Keratinocyte (primary cell): ENCODE data around the gene PLEKHN1. TPM values are rescaled to one million over a fixed set of nuclear protein-coding genes. Genes with fewer than 3 reads are reported as not detected.

Experiments
- DNase-seq: peaks from one replicate; pipeline ENCODE4 v3.0.0-alpha.2; 2011; ENCODE audit warnings: low read depth, missing footprints, low spot score
- FAIRE-seq: peaks from 2 replicates; lab custom pipeline; 2011; peaks lifted over from hg19 to GRCh38; lab: Jason Lieb, UNC
- H2AFZ ChIP-seq: 2 replicates; pipeline ENCODE4 v1.6.0; 2012; ENCODE audit warnings: low read length, control low read depth, inconsistent platforms; ENCODE audit not compliant: control insufficient read depth
- H3K27ac ChIP-seq: 2 replicates; pipeline ENCODE4 v1.5.1; 2011; ENCODE audit warnings: low read length; ENCODE audit not compliant: control insufficient read depth, insufficient read depth
- H3K27me3 ChIP-seq: 3 replicates; pipeline ENCODE4 v1.6.0; 2011; ENCODE audit warnings: low read length; ENCODE audit not compliant: control insufficient read depth, insufficient read depth; ENCODE audit errors: extremely low read depth
- H3K36me3 ChIP-seq, 2 experiments: 2 replicates in 1 of 2; 3 replicates in 1 of 2; pipeline ENCODE4 v1.5.1; 2011; ENCODE audit warnings: low read length in 2 of 2, mild to moderate bottlenecking in 1 of 2; ENCODE audit not compliant: control insufficient read depth in 2 of 2, insufficient read depth in 2 of 2; ENCODE audit errors: extremely low read depth in 1 of 2
- H3K4me1 ChIP-seq: 3 replicates; pipeline ENCODE4 v1.5.1; 2011; ENCODE audit warnings: low read length; ENCODE audit not compliant: control insufficient read depth, insufficient read depth; ENCODE audit errors: extremely low read depth
- H3K4me2 ChIP-seq: 3 replicates; pipeline ENCODE4 v1.6.0; 2011; ENCODE audit warnings: low read depth, low read length; ENCODE audit not compliant: control insufficient read depth, insufficient read depth; ENCODE audit errors: extremely low read depth
- H3K4me3 ChIP-seq, 3 experiments: fragments of 200-600 bp in 1 of 3; sonication (generic) in 1 of 3; 2 replicates in 2 of 3; 3 replicates in 1 of 3; pipeline ENCODE4 v1.5.1; 2011 to 2016; ENCODE audit warnings: low read length in 3 of 3, mild to moderate bottlenecking in 3 of 3, control low read depth in 2 of 3, inconsistent platforms in 1 of 3, low read depth in 1 of 3, mixed read lengths in 1 of 3, mixed run types in 1 of 3, moderate library complexity in 1 of 3; ENCODE audit not compliant: control insufficient read depth in 2 of 3, insufficient read depth in 2 of 3; ENCODE audit errors: extremely low read depth in 1 of 3
- H3K79me2 ChIP-seq: 2 replicates; pipeline ENCODE4 v1.6.0; 2012; ENCODE audit warnings: low read length; ENCODE audit not compliant: control insufficient read depth, insufficient read depth
- H3K9ac ChIP-seq: 3 replicates; pipeline ENCODE4 v1.6.0; 2011; ENCODE audit warnings: low read length; ENCODE audit not compliant: control insufficient read depth, insufficient read depth; ENCODE audit errors: extremely low read depth
- H3K9me1 ChIP-seq: 3 replicates; pipeline ENCODE4 v1.6.0; 2011; ENCODE audit warnings: low read length; ENCODE audit not compliant: control insufficient read depth, insufficient read depth; ENCODE audit errors: extremely low read depth
- H3K9me3 ChIP-seq: 2 replicates; pipeline ENCODE4 v1.5.1; 2012; ENCODE audit warnings: low read depth, low read length; ENCODE audit not compliant: control insufficient read depth
- H4K20me1 ChIP-seq: 3 replicates; pipeline ENCODE4 v1.6.0; 2011; ENCODE audit warnings: low read length; ENCODE audit not compliant: control insufficient read depth, insufficient read depth; ENCODE audit errors: extremely low read depth
- EZH2 ChIP-seq: IDR thresholded peaks from one replicate; pipeline ENCODE4 v1.6.1; 2012; ENCODE audit warnings: inconsistent platforms, mild to moderate bottlenecking, low read length, moderate library complexity
- dilution Hi-C: fragments of 300-500 bp; cut with MboI; formaldehyde crosslinking; loops from one replicate; pipeline ENCODE4 v1.7.0; 2020; ENCODE audit warnings: low sequenced_read_pairs; ENCODE audit not compliant: extremely low pct_ligation_motif_present
- polyA plus RNA-seq, 5 experiments: library from polyadenylated mRNA; depleted of rRNA in 3 of 5; stranded (reverse) in 3 of 5; stranded (forward) in 1 of 5; unstranded in 1 of 5; fragments of >200 nt; gene quantifications; 1 replicate in 1 of 5; 2 replicates in 3 of 5; 3 replicates in 1 of 5; pipeline versions ENCODE4 v1.2.1 to v1.2.3, GENCODE V29; 2011 to 2012; ENCODE audit warnings: missing spikeins in 2 of 5, low read depth in 1 of 5, low replicate concordance in 1 of 5
- TF ChIP-seq, protein P1 (sequence below), 3 experiments: IDR thresholded peaks in 1 of 3; conservative IDR thresholded peaks in 1 of 3; optimal IDR thresholded peaks in 1 of 3; 2 replicates in 2 of 3; 3 replicates in 1 of 3; pipeline versions ENCODE3 to v1.5.1; 2011; ENCODE audit warnings: low read length in 3 of 3, mild to moderate bottlenecking in 3 of 3, moderate library complexity in 2 of 3, control low read depth in 1 of 3, inconsistent platforms in 1 of 3; ENCODE audit not compliant: insufficient read depth in 2 of 3; ENCODE audit errors: extremely low read depth in 1 of 3

Gene PLEKHN1
- polyA plus RNA-seq, 1 donor (not counting 4 experiments of a cell fraction or from before 2014, with no cell fraction given) = 2.5 TPM

DNA sequence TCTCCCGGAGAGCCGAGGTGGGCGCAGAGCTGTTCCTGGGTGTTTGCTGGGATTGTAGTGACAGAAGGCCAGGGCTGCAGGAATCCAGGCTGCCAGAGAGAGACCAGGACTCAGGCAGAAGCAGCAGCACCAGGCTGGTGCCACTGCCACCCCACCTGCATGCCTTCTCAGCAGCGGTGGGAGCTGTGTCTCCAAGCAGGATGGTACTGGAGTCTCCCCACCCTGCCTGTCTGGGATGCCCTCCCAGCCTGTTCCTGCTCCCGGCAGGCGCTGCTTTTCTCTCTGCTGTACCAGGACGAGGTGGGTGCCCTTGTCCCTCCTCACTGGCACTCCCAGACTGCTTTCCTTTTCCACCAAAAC lies 38.1 kb downstream of the PLEKHN1 start:
- dilution Hi-C loops = no loop called here
- H3K9me1 ChIP-seq = no peaks in the 10 kb centered on the region
- H3K9ac ChIP-seq = no peak overlapping the region

DNA sequence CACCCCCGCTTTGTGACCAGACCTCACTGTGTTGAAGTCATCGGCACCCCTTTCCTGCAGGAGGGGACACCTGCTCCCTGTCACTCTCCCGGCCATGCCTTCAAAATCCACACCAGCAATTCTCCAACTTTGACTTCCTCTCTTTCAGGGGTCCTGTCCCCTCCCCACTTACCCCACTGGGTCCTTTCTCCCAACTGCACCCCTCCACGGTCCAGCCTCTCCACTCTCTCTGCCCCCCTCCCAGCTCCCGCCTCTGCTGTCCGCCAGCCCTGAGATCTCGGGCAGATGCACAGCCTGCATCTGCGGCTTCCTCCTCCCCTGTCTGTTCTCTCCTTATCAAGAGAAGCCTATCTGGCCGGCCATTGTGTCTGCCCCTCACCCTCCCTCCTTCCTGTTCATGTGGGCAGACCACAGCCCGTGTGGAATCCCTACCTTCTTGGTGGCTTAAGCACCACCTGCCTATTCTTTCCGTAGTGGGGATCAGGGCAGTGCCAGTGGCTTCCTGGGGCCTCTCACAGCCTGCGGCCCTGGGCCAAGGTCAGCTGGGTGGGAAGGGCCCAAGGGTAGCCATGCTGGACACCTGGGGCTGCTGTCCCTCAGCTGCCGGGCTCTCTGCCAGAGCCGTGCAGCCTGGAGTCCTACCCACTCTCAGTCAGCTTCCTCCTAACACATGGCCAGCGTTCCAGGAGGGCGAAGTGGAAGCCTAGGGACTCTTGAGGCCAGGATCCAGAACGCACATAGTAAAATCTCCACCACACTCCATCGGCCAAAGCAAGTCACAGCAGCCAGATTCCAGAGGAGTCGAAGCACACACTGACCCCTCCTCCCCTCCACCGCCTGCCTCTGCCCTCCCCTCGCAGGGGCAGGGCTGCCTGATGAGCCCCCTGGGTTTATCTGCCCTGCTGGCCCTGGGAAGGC lies 38.8 kb downstream of the PLEKHN1 start:
- Histone ChIP-seq H3K36me3 (no peaks in the 10 kb centered on the region), H3K9ac (no peak overlapping the region), H3K4me3 (no peak overlapping the region), H3K9me1 (no peaks in the 10 kb centered on the region), H3K9me3 (no peaks in the 10 kb centered on the region), H4K20me1 (no peaks in the 10 kb centered on the region), H2AFZ (no peak overlapping the region), H3K79me2 (no peaks in the 10 kb centered on the region), H3K27ac (no peak overlapping the region), H3K27me3 (peaks cover 21% of the 10 kb centered on the region), H3K4me1 (peaks cover 26% of the 10 kb centered on the region), H3K4me2 (no peak overlapping the region)
- FAIRE-seq = no peak
- no peak for TF ChIP-seq EZH2
- TF ChIP-seq, protein P1, sequence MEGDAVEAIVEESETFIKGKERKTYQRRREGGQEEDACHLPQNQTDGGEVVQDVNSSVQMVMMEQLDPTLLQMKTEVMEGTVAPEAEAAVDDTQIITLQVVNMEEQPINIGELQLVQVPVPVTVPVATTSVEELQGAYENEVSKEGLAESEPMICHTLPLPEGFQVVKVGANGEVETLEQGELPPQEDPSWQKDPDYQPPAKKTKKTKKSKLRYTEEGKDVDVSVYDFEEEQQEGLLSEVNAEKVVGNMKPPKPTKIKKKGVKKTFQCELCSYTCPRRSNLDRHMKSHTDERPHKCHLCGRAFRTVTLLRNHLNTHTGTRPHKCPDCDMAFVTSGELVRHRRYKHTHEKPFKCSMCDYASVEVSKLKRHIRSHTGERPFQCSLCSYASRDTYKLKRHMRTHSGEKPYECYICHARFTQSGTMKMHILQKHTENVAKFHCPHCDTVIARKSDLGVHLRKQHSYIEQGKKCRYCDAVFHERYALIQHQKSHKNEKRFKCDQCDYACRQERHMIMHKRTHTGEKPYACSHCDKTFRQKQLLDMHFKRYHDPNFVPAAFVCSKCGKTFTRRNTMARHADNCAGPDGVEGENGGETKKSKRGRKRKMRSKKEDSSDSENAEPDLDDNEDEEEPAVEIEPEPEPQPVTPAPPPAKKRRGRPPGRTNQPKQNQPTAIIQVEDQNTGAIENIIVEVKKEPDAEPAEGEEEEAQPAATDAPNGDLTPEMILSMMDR (optimal IDR thresholded peaks at IDR 0.05 in 1 of 3, IDR thresholded peaks at IDR 0.05 in 1 of 3, conservative IDR thresholded peaks at IDR 0.05 in 1 of 3; ENCODE audit: extremely low read depth in 1 of 3, insufficient read depth in 2 of 3, low read length in 3 of 3) = no peak
- DNase-seq = no peak
- dilution Hi-C loops = no loop called here

More for the DNA sequence above, 38.1 kb downstream of the PLEKHN1 start:
- Histone ChIP-seq H3K4me2 (no peak overlapping the region), H3K4me3 (no peak overlapping the region), H3K27ac (no peak overlapping the region), H3K27me3 (peaks cover 23% of the 10 kb centered on the region), H3K36me3 (no peaks in the 10 kb centered on the region), H3K4me1 (peaks cover 27% of the 10 kb centered on the region), H4K20me1 (no peaks in the 10 kb centered on the region), H3K79me2 (no peaks in the 10 kb centered on the region), H3K9me3 (no peaks in the 10 kb centered on the region), H2AFZ (no peak overlapping the region)
- TF ChIP-seq, protein P1 (optimal IDR thresholded peaks at IDR 0.05 in 1 of 3, IDR thresholded peaks at IDR 0.05 in 1 of 3, conservative IDR thresholded peaks at IDR 0.05 in 1 of 3; ENCODE audit: extremely low read depth in 1 of 3, insufficient read depth in 2 of 3, low read length in 3 of 3) = no peak
- TF ChIP-seq EZH2 = no peak
- no peak for DNase-seq
- no peak for FAIRE-seq
